HUES6 (cell line): Measurements from ENCODE around the gene PXT1.

Experiments
- H3K27ac ChIP-seq: 2 replicates; pipeline ENCODE4 v1.7.0; 2013; ENCODE audit warnings: low read depth, mild to moderate bottlenecking, low read length, inconsistent platforms
- H3K27me3 ChIP-seq: 2 replicates; pipeline ENCODE4 v1.6.1; 2013; ENCODE audit warnings: low read length; ENCODE audit not compliant: control insufficient read depth, insufficient read depth
- H3K36me3 ChIP-seq: 2 replicates; pipeline ENCODE4 v1.6.1; 2013; ENCODE audit warnings: low read length; ENCODE audit not compliant: control insufficient read depth, insufficient read depth
- H3K4me1 ChIP-seq: 2 replicates; pipeline ENCODE4 v1.6.1; 2013; ENCODE audit warnings: low read length; ENCODE audit not compliant: control insufficient read depth, insufficient read depth
- H3K4me3 ChIP-seq: 2 replicates; pipeline ENCODE4 v1.5.1; 2013; ENCODE audit warnings: low read depth, low read length
- H3K9ac ChIP-seq: one replicate; pipeline ENCODE4 v1.6.1; 2013; ENCODE audit warnings: mild to moderate bottlenecking, low read length
- H3K9me3 ChIP-seq: 2 replicates; pipeline ENCODE4 v1.6.1; 2013; ENCODE audit warnings: low read depth, low read length; ENCODE audit not compliant: control insufficient read depth, insufficient read depth

The PXT1 gene

GRCh38 chr6:36377594-36377993 is 65.1 kb downstream of the PXT1 start:
- Histone ChIP-seq H3K9ac (no peak overlapping the region), H3K27me3 (no peaks in the 10 kb centered on the region), H3K4me3 (no peak overlapping the region), H3K9me3 (no peaks in the 10 kb centered on the region), H3K36me3 (no peaks in the 10 kb centered on the region), H3K27ac (no peak overlapping the region), H3K4me1 (peaks cover 6% of the 10 kb centered on the region; the same call in 1 of the 2 replicates)

DNA sequence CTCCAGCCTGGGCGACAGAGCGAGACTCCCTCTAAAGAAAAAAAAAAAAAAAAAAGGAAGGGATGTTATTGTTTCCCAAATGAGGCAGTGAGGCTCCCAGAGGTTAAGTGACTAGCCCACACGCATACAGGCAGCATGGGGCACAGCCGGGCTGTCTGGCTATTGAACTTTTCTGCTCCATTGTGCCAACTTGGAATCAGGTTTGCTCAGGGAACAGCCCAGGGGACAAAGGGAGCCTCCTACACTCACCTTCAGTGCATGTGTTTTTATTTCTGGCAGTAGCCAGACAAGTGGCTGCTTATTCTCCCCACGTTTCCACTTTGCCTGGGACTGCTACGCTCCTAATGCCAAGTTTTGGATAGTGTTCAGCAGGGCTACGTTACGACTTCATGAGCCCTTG is 65.9 kb downstream of the PXT1 start:
- H3K4me1 ChIP-seq, result peaks cover 4% of the 10 kb centered on the region; the same call in 1 of the 2 replicates
- H3K9ac ChIP-seq, result no peak overlapping the region
- no peak overlapping the region for H3K27ac ChIP-seq
- no peaks in the 10 kb centered on the region for H3K9me3 ChIP-seq
- H3K27me3 ChIP-seq, result no peaks in the 10 kb centered on the region
- H3K36me3 ChIP-seq, result no peaks in the 10 kb centered on the region
- no peak overlapping the region for H3K4me3 ChIP-seq

- no peak overlapping the region for H3K4me3 ChIP-seq
- H3K9me3 ChIP-seq, result no peaks in the 10 kb centered on the region
- no peak overlapping the region for H3K9ac ChIP-seq
- H3K27me3 ChIP-seq, result no peaks in the 10 kb centered on the region
- no peaks in the 10 kb centered on the region for H3K36me3 ChIP-seq
- no peak overlapping the region for H3K27ac ChIP-seq
- peaks cover 4% of the 10 kb centered on the region; the same call in 1 of the 2 replicates for H3K4me1 ChIP-seq
These were observed 66.5 kb downstream of the PXT1 start for GRCh38 chr6:36376183-36376582.

DNA sequence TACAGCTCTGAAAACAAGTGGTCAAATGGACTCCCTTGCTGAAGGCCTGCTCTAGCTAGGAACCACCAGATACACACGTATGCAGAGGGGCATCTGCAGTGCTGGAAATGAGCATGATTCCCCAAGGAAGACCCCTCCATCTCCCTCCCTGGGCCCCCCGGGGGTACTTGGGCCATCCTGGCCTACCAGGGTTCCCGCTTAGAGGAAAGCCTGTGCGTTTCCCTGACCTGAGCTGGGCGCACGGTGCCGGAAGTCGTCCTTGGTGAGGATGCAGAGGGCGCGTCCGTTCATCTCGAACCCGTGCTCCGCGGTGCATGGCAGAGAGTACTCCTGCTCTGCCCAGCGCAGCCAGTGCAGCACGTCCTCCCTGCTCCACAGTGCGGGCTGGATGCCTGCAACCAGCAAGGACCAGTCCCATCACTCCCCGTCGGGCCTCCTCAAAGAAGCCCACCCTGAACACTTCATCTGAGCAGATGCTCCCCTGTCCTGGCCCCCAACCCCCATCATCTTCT is 67.0 kb downstream of the PXT1 start:
- Histone ChIP-seq H3K27ac (no peak overlapping the region), H3K36me3 (no peaks in the 10 kb centered on the region), H3K9me3 (no peaks in the 10 kb centered on the region), H3K4me1 (peaks cover 4% of the 10 kb centered on the region; the same call in 1 of the 2 replicates), H3K4me3 (no peak overlapping the region), H3K9ac (no peak overlapping the region), H3K27me3 (no peaks in the 10 kb centered on the region)

DNA sequence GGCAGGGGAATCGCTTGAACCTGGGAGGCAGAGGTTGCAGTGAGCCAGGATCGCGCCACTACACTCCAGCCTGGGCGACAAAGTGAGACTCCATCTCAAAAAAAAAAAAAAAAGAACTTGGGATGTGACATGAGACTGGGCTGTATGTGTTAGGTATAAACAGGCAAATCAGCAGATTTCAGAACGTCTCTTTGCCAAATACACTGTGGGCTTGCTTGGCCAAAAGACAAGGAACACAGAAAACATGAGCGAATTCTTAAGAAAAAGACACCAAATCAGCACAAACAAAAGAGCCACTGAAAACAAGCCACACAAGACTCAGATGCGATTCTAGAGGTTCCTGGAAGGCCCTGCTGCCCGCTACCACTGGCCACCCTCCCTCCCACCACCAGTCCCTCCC is 67.7 kb downstream of the PXT1 start:
- Histone ChIP-seq H3K27me3 (no peaks in the 10 kb centered on the region), H3K36me3 (no peaks in the 10 kb centered on the region), H3K9me3 (no peaks in the 10 kb centered on the region), H3K9ac (no peak overlapping the region), H3K4me3 (no peak overlapping the region), H3K4me1 (peaks cover 4% of the 10 kb centered on the region; the same call in 1 of the 2 replicates), H3K27ac (no peak overlapping the region)

DNA sequence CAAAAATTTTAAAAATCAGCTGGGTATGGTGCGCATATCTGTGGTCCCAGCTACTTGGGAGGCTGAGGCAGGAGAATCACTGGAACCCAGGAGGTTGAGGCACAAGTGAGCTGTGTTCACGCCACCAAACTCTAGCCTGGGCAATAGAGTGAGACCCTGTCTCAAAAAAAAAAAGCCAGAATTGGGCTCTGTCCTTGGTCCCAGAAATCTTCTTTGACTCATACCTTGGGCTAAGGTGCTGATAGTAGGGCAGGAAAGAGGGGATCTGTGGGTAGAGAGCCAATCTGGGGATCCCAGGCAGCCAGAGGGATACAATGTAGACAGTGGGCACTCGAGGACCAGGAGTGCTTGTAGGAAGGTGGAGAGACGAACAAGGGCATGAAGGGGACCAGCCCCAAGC is 68.5 kb downstream of the PXT1 start:
- no peaks in the 10 kb centered on the region for H3K36me3 ChIP-seq
- H3K9ac ChIP-seq, result no peak overlapping the region
- no peak overlapping the region for H3K27ac ChIP-seq
- H3K4me3 ChIP-seq, result no peak overlapping the region
- no peaks in the 10 kb centered on the region for H3K9me3 ChIP-seq
- H3K4me1 ChIP-seq, result peaks cover 4% of the 10 kb centered on the region; the same call in 1 of the 2 replicates
- H3K27me3 ChIP-seq, result no peaks in the 10 kb centered on the region

GRCh38 chr6:36373368-36374019 is 69.2 kb downstream of the PXT1 start:
- no peaks in the 10 kb centered on the region for H3K9me3 ChIP-seq
- H3K27me3 ChIP-seq, result no peaks in the 10 kb centered on the region
- no peak overlapping the region for H3K9ac ChIP-seq
- no peaks in the 10 kb centered on the region for H3K36me3 ChIP-seq
- H3K4me1 ChIP-seq, result peaks cover 4% of the 10 kb centered on the region; the same call in 1 of the 2 replicates
- no peak overlapping the region for H3K27ac ChIP-seq
- H3K4me3 ChIP-seq, result no peak overlapping the region

- Histone ChIP-seq H3K9me3 (no peaks in the 10 kb centered on the region), H3K27ac (no peak overlapping the region), H3K27me3 (no peaks in the 10 kb centered on the region), H3K4me3 (no peak overlapping the region), H3K36me3 (no peaks in the 10 kb centered on the region), H3K4me1 (peaks cover 4% of the 10 kb centered on the region; the same call in 1 of the 2 replicates), H3K9ac (no peak overlapping the region)
These were observed 70.6 kb downstream of the PXT1 start for GRCh38 chr6:36372088-36372487.

GRCh38 chr6:36371211-36371610 is 71.4 kb downstream of the PXT1 start:
- no peaks in the 10 kb centered on the region for H3K27me3 ChIP-seq
- no peak overlapping the region for H3K27ac ChIP-seq
- H3K4me1 ChIP-seq, result 0 out of 2 replicates have a peak, but pooled peaks cover 4% of the 10 kb centered on the region
- H3K9me3 ChIP-seq, result no peaks in the 10 kb centered on the region
- H3K9ac ChIP-seq, result no peak overlapping the region
- H3K4me3 ChIP-seq, result no peak overlapping the region
- no peaks in the 10 kb centered on the region for H3K36me3 ChIP-seq

DNA sequence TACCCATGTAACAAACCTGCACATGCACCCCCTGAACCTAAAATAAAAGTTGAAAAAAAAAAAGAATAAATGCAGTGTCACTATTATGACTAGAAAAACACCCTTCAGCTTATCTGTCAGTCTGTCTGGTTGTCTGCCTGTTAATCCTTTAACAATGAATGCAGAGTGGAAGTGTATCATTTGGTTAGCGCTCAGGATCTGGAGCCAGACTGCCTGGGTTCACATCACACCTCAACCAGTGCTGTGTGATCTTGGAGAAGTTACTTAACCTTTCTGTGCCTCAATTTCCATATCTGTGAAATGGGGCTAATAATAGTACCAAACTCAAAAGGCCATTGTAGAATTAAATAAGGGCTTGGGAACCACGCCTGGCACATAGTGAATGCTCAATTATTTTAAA is 72.0 kb downstream of the PXT1 start:
- Histone ChIP-seq H3K27me3 (no peaks in the 10 kb centered on the region), H3K36me3 (no peaks in the 10 kb centered on the region), H3K27ac (no peak overlapping the region), H3K4me1 (0 out of 2 replicates have a peak, but pooled peaks cover 4% of the 10 kb centered on the region), H3K4me3 (no peak overlapping the region), H3K9ac (no peak overlapping the region), H3K9me3 (no peaks in the 10 kb centered on the region)

GRCh38 chr6:36368921-36369865 is 73.5 kb downstream of the PXT1 start:
- no peak overlapping the region for H3K4me3 ChIP-seq
- H3K27me3 ChIP-seq, result no peaks in the 10 kb centered on the region
- H3K36me3 ChIP-seq, result no peaks in the 10 kb centered on the region
- no peaks in the 10 kb centered on the region for H3K9me3 ChIP-seq
- no peak overlapping the region for H3K9ac ChIP-seq
- H3K4me1 ChIP-seq, result 0 out of 2 replicates have a peak, but pooled peaks cover 4% of the 10 kb centered on the region
- no peak overlapping the region for H3K27ac ChIP-seq
